ENCODE data around the gene ATXN7.

Gene ATXN7

GRCh38 chr3:63830526-63830925 is 33.1 kb upstream of the ATXN7 start:
- no peak overlapping the region for H3K4me3 ChIP-seq (ENCODE audit: low read depth, low read length)
- no peak for DNase-seq (ENCODE audit: low read depth)
- no peak for TF ChIP-seq CTCF (IDR thresholded peaks at IDR 0.05; ENCODE audit: control insufficient read depth, extremely low read depth, insufficient read depth)

- no peak for TF ChIP-seq CTCF (IDR thresholded peaks at IDR 0.05; ENCODE audit: control insufficient read depth, extremely low read depth, insufficient read depth)
- no peak for DNase-seq (ENCODE audit: low read depth)
- no peak overlapping the region for H3K4me3 ChIP-seq (ENCODE audit: low read depth, low read length)
Observed at GRCh38 chr3:63832395-63832794, 31.3 kb upstream of the ATXN7 start.

- H3K4me3 ChIP-seq (ENCODE audit: low read depth, low read length): no peak overlapping the region
- DNase-seq (ENCODE audit: low read depth): no peak
- TF ChIP-seq CTCF (IDR thresholded peaks at IDR 0.05; ENCODE audit: control insufficient read depth, extremely low read depth, insufficient read depth): no peak
Observed at GRCh38 chr3:63841704-63842103, 22.0 kb upstream of the ATXN7 start.

GRCh38 chr3:63842127-63842526 is 21.5 kb upstream of the ATXN7 start:
- DNase-seq (ENCODE audit: low read depth): no peak
- H3K4me3 ChIP-seq (ENCODE audit: low read depth, low read length): no peak overlapping the region
- TF ChIP-seq CTCF (IDR thresholded peaks at IDR 0.05; ENCODE audit: control insufficient read depth, extremely low read depth, insufficient read depth): no peak

GRCh38 chr3:63845215-63845614 is 18.5 kb upstream of the ATXN7 start:
- no peak for TF ChIP-seq CTCF (IDR thresholded peaks at IDR 0.05; ENCODE audit: control insufficient read depth, extremely low read depth, insufficient read depth)
- no peak for DNase-seq (ENCODE audit: low read depth)
- H3K4me3 ChIP-seq (ENCODE audit: low read depth, low read length): no peak overlapping the region

GRCh38 chr3:63847718-63848450 is 15.8 kb upstream of the ATXN7 start:
- no peak for TF ChIP-seq CTCF (IDR thresholded peaks at IDR 0.05; ENCODE audit: control insufficient read depth, extremely low read depth, insufficient read depth)
- no peak overlapping the region for H3K4me3 ChIP-seq (ENCODE audit: low read depth, low read length)
- DNase-seq (ENCODE audit: low read depth): no peak

GRCh38 chr3:63849175-63849574 is 14.5 kb upstream of the ATXN7 start:
- TF ChIP-seq CTCF (IDR thresholded peaks at IDR 0.05; ENCODE audit: control insufficient read depth, extremely low read depth, insufficient read depth): no peak
- H3K4me3 ChIP-seq (ENCODE audit: low read depth, low read length): no peak overlapping the region
- no peak for DNase-seq (ENCODE audit: low read depth)

Measured in LNCaP clone FGC (cell line).